GM11168 (cell line): ENCODE measurements around the gene ZFYVE26.
"Not testable (repeated sequence)": the region's sequence is repeated elsewhere in the genome, so short reads cannot be mapped to it uniquely, and the experiment has no call there.

Experiments used
- in situ Hi-C: fragments of 300-500 bp; cut with MboI; formaldehyde crosslinking; loops from one replicate; pipeline ENCODE4 v1.12.0; 2022; ENCODE audit warnings: low sequenced_read_pairs; ENCODE audit not compliant: unreplicated experiment

The ZFYVE26 gene

GRCh38 chr14:67718265-67718664, 98.1 kb downstream of the ZFYVE26 start:
- in situ Hi-C loops = no loop called here

GRCh38 chr14:67717048-67717447, 99.3 kb downstream of the ZFYVE26 start:
- in situ Hi-C loops = no loop called here

- in situ Hi-C loops = no loop called here
Observed at GRCh38 chr14:67710209-67710608, 106.2 kb downstream of the ZFYVE26 start.

GRCh38 chr14:67709796-67710195, 106.6 kb downstream of the ZFYVE26 start:
- in situ Hi-C loops = not testable (repeated sequence)

GRCh38 chr14:67709346-67709745, 107.0 kb downstream of the ZFYVE26 start:
- in situ Hi-C loops = not testable (repeated sequence)

- in situ Hi-C loops = no loop called here
Observed at GRCh38 chr14:67705211-67705610, 111.2 kb downstream of the ZFYVE26 start.

GRCh38 chr14:67704484-67705089, 111.8 kb downstream of the ZFYVE26 start:
- in situ Hi-C loops = no loop called here

GRCh38 chr14:67703997-67704396, 112.4 kb downstream of the ZFYVE26 start:
- in situ Hi-C loops = no loop called here

GRCh38 chr14:67701492-67701891, 114.9 kb downstream of the ZFYVE26 start, which contains the start of gene RDH12:
Gene RDH12 (plus strand): TSS chr14:67701886. CDS start chr14:67722643, 20,757 bp downstream.
- in situ Hi-C loops = not testable (repeated sequence)

- in situ Hi-C loops = no loop called here
Observed at GRCh38 chr14:67698179-67698578, 118.2 kb downstream of the ZFYVE26 start.

GRCh38 chr14:67697006-67697405, 119.4 kb downstream of the ZFYVE26 start:
- in situ Hi-C loops = no loop called here
